K562 (cell line): Measurements from ENCODE around the gene ANKRD61. TPM values are rescaled to one million over a fixed set of nuclear protein-coding genes. Genes with fewer than 3 reads are reported as not detected.

Source experiments
- ATAC-seq: fragments of 200-7000 bp; cut with Tn5 transposase; 3 replicates; pipeline ENCODE4 v1.9.1; 2020; ENCODE audit warnings: moderate library complexity
- BruUV-seq: library from RNA; stranded (reverse); fragments of 400-500 nt; replicated peaks from 2 replicates; lab custom pipeline; 2021; lab: Mats Ljungman, UMichigan
- CTCF ChIA-PET: fragments of 300-600 bp; formaldehyde crosslinking; extraction: SDS; loops from one replicate; lab custom pipeline; 2021; ENCODE audit warnings: low intra/inter-chr PET ratio; lab: Yijun Ruan, JAX
- POLR2A ChIA-PET: fragments of 300-600, 350-650 bp; sonication (Branson Sonifier 250); formaldehyde crosslinking; extraction: SDS; loops from one replicate; lab custom pipeline; 2021; ENCODE audit warnings: antibody characterized with exemption, inconsistent platforms; lab: Yijun Ruan, JAX
- DNase-seq, 4 experiments: peaks; one replicate each; pipeline versions ENCODE4 v3.0.0 to v3.0.0-alpha.2; 2011 to 2018; ENCODE audit warnings: low spot score in 3 of 4, mixed read lengths in 3 of 4; ENCODE audit errors: extremely low read depth in 1 of 4
- FAIRE-seq: peaks from 2 replicates; lab custom pipeline; 2011; peaks lifted over from hg19 to GRCh38; lab: Jason Lieb, UNC
- H2AFZ ChIP-seq: 2 replicates; pipeline ENCODE4 v1.6.0; 2011; ENCODE audit warnings: low read depth, low read length, control low read depth, inconsistent platforms
- H3K27ac ChIP-seq: fragments of 200-600 bp; 3 replicates; pipeline ENCODE4 v1.8.0; 2011; ENCODE audit warnings: low read depth, mild to moderate bottlenecking, control low read depth, inconsistent platforms, low read length, moderate library complexity, mixed read lengths; ENCODE audit errors: extremely low read depth
- H3K27me3 ChIP-seq, 2 experiments: fragments of 300-600 bp in 1 of 2; 2 replicates in 1 of 2; 3 replicates in 1 of 2; pipeline versions ENCODE4 v1.6.0 to v1.8.0; 2011; ENCODE audit warnings: inconsistent platforms in 2 of 2, low read length in 2 of 2, mild to moderate bottlenecking in 1 of 2, mixed read lengths in 1 of 2, moderate library complexity in 1 of 2; ENCODE audit not compliant: control insufficient read depth in 2 of 2, insufficient read depth in 2 of 2
- H3K36me3 ChIP-seq: fragments of 300-600 bp; 3 replicates; pipeline ENCODE4 v1.8.0; 2011; ENCODE audit warnings: mild to moderate bottlenecking, low read length, inconsistent platforms; ENCODE audit not compliant: control insufficient read depth, insufficient read depth
- H3K4me1 ChIP-seq, 2 experiments: fragments of 200-600 bp in 1 of 2; replicated peaks in 1 of 2; 2 replicates in 1 of 2; 3 replicates in 1 of 2; pipeline versions ENCODE4 v1.5.1 to v1.8.0; 2011; ENCODE audit warnings: inconsistent platforms in 2 of 2, low read length in 2 of 2, mild to moderate bottlenecking in 1 of 2, mixed read lengths in 1 of 2, moderate library complexity in 1 of 2; ENCODE audit not compliant: control insufficient read depth in 2 of 2, insufficient read depth in 2 of 2
- H3K4me2 ChIP-seq: 2 replicates; pipeline ENCODE4 v1.6.1; 2011; ENCODE audit warnings: low read length, control low read depth, inconsistent platforms, mixed read lengths; ENCODE audit not compliant: insufficient read depth
- H3K4me3 ChIP-seq: fragments of 200-600 bp; sonication (generic), shearing (Covaris generic); 2 replicates; pipeline ENCODE4 v1.5.1; 2016; ENCODE audit warnings: control low read depth, inconsistent platforms
- H3K79me2 ChIP-seq: fragments of 200-600 bp; 3 replicates; pipeline ENCODE4 v1.8.0; 2011; ENCODE audit warnings: low read length, inconsistent platforms; ENCODE audit not compliant: control insufficient read depth, insufficient read depth
- H3K9ac ChIP-seq, 2 experiments: 2 replicates each; pipeline versions ENCODE4 v1.6.0 to v1.6.1; 2011; ENCODE audit warnings: low read depth in 2 of 2, low read length in 2 of 2, control low read depth in 1 of 2, inconsistent platforms in 1 of 2, mild to moderate bottlenecking in 1 of 2, mixed read lengths in 1 of 2; ENCODE audit not compliant: insufficient read depth in 1 of 2
- H3K9me1 ChIP-seq: one replicate; pipeline ENCODE4 v1.6.0; 2011; ENCODE audit warnings: inconsistent platforms, mild to moderate bottlenecking, low read length, moderate library complexity; ENCODE audit not compliant: control insufficient read depth, insufficient read depth
- H3K9me3 ChIP-seq: replicated peaks from 2 replicates; pipeline ENCODE4 v1.5.1; 2011; ENCODE audit warnings: low read depth, low read length, inconsistent platforms; ENCODE audit not compliant: control insufficient read depth, insufficient read depth
- H4K20me1 ChIP-seq: replicated peaks from 2 replicates; pipeline ENCODE4 v1.6.1; 2011; ENCODE audit warnings: low read length, inconsistent platforms, mixed read lengths; ENCODE audit not compliant: control insufficient read depth, insufficient read depth
- CHD2 ChIP-seq: IDR thresholded peaks from 2 replicates; pipeline ENCODE4 v1.6.1; 2011; ENCODE audit warnings: low read depth, low read length
- CHD4 ChIP-seq: fragments of 200-600 bp; sonication (generic); IDR thresholded peaks from 3 replicates; pipeline ENCODE4 v1.6.1; 2012; ENCODE audit warnings: low read depth, mild to moderate bottlenecking, mixed read lengths, low read length, inconsistent platforms; ENCODE audit not compliant: insufficient read depth, insufficient replicate concordance, poor library complexity, severe bottlenecking
- DDX20 ChIP-seq: fragments of 450-650 bp; IDR thresholded peaks from 2 replicates; pipeline ENCODE4 v1.6.1; 2016; ENCODE audit warnings: missing genetic modification characterization, low read depth, mild to moderate bottlenecking, missing compliant biosample characterization, moderate library complexity
- MAZ ChIP-seq, 2 experiments: fragments of 450-650 bp in 1 of 2; sonication (generic) in 1 of 2; formaldehyde crosslinking; IDR thresholded peaks in 1 of 2; conservative IDR thresholded peaks in 1 of 2; 2 replicates each; pipeline versions ENCODE4 v1.4.0 to v1.5.0; 2020; ENCODE audit warnings: mild to moderate bottlenecking in 1 of 2, missing genetic modification reagents in 1 of 2
- MYC ChIP-seq, 2 experiments: fragments of 250-450 bp in 1 of 2; sonication (Bioruptor Pico) in 1 of 2; IDR thresholded peaks; 2 replicates each; pipeline versions ENCODE4 v1.5.1 to v1.6.1; 2012 to 2021; ENCODE audit warnings: low read depth in 2 of 2, borderline replicate concordance in 1 of 2, improper control_type of control experiment in 1 of 2, low read length in 1 of 2, mild to moderate bottlenecking in 1 of 2, moderate library complexity in 1 of 2
- NFRKB ChIP-seq: fragments of 450-650 bp; IDR thresholded peaks from 2 replicates; pipeline ENCODE4 v1.6.1; 2016; ENCODE audit warnings: low read depth
- RAD51 ChIP-seq: fragments of 450-650 bp; IDR thresholded peaks from 2 replicates; pipeline ENCODE4 v1.7.1; 2016; ENCODE audit warnings: low read depth, mild to moderate bottlenecking, borderline replicate concordance
- RB1 ChIP-seq: fragments of 450-650 bp; IDR thresholded peaks from 2 replicates; pipeline ENCODE4 v1.6.1; 2017; ENCODE audit warnings: low read depth, mild to moderate bottlenecking
- SIRT6 ChIP-seq: IDR thresholded peaks from one replicate; pipeline ENCODE4 v1.6.1; 2012; ENCODE audit warnings: low read depth, mild to moderate bottlenecking, control low read depth, inconsistent platforms, low read length, moderate library complexity
- TRIM24 ChIP-seq, 2 experiments: fragments of 450-650 bp; IDR thresholded peaks; 2 replicates each; pipeline ENCODE4 v1.6.1; 2016
- ZFP36 ChIP-seq: fragments of 150-350 bp; IDR thresholded peaks from 2 replicates; pipeline ENCODE4 v1.6.1; 2018; ENCODE audit warnings: low read length, low read depth; ENCODE audit not compliant: partially characterized antibody
- ZNF133 ChIP-seq: fragments of 250-450 bp; sonication (Bioruptor Pico); IDR thresholded peaks from 2 replicates; pipeline ENCODE4 v1.4.0; 2020; ENCODE audit warnings: mild to moderate bottlenecking
- ZNF175 ChIP-seq: fragments of 200-800 bp; sonication (Bioruptor generic); IDR thresholded peaks from 2 replicates; pipeline ENCODE4 v1.6.1; 2016; ENCODE audit warnings: low read depth, mild to moderate bottlenecking, missing genetic modification characterization, missing compliant biosample characterization
- ZNF24 ChIP-seq: fragments of 450-650 bp; IDR thresholded peaks from 2 replicates; pipeline ENCODE4 v1.6.1; 2016
- ZNF408 ChIP-seq: fragments of 250-450 bp; sonication (Bioruptor Pico); IDR thresholded peaks from 2 replicates; pipeline ENCODE4 v1.4.0; 2020; ENCODE audit warnings: low read depth, mild to moderate bottlenecking, moderate library complexity
- ZNF436 ChIP-seq: fragments of 250-450, 450-650 bp; sonication (Bioruptor Pico); formaldehyde crosslinking; IDR thresholded peaks from 2 replicates; pipeline ENCODE4 v1.7.0; 2020; ENCODE audit warnings: mild to moderate bottlenecking
- ZNF668 ChIP-seq: fragments of 250-450 bp; sonication (Bioruptor Pico); IDR thresholded peaks from 2 replicates; pipeline ENCODE4 v1.8.0; 2022; ENCODE audit warnings: mild to moderate bottlenecking, inconsistent platforms
- WGBS: fragments of 100-300 bp; shearing (Covaris generic); methylation state at CpG from one replicate; pipeline ENCODE4 v1.1.6; 2016; ENCODE audit warnings: low coverage, mixed read lengths; ENCODE audit not compliant: insufficient coverage; ENCODE audit errors: missing lambda C conversion rate; 5-methylcytosine and 5-hydroxymethylcytosine counted together
- in situ Hi-C: fragments of 300-500 bp; cut with MboI; formaldehyde crosslinking; loops from 4 replicates; pipeline ENCODE4 v1.15.0; 2018; ENCODE audit warnings: inconsistent platforms, mixed read lengths
- intact Hi-C: fragments of 100-400 bp; cut with micrococcal nuclease; formaldehyde crosslinking; loops from 2 replicates; pipeline ENCODE4 v1.14.2; 2022
- polyA plus RNA-seq, 8 experiments: library from polyadenylated mRNA; depleted of rRNA in 4 of 8; stranded (reverse) in 5 of 8; unstranded in 3 of 8; fragments of >200 nt; fragmentation: Nextera tagmentation in 2 of 8; fragmentation: Illumina TruSeq in 1 of 8; extraction: Ambion mirVana in 2 of 8; extraction: Trizol in 1 of 8; gene quantifications; 2 replicates each; pipeline versions ENCODE4 v1.2.1 to v1.2.3, GENCODE V29; 2011 to 2014; ENCODE audit warnings: inconsistent platforms in 1 of 8, missing spikeins in 1 of 8
- total RNA-seq, 7 experiments: library from RNA; depleted of rRNA in 6 of 7; stranded (reverse); fragments of >200 nt in 6 of 7; fragmentation: Illumina TruSeq in 2 of 7; extraction: Trizol in 2 of 7; gene quantifications; 2 replicates each; pipeline versions ENCODE4 v1.2.1 to v1.2.3, GENCODE V29; 2011 to 2021; ENCODE audit warnings: low replicate concordance in 1 of 7
- TF ChIP-seq, protein P1 (sequence below), 2 experiments: fragments of 450-650 bp in 1 of 2; sonication (generic) in 1 of 2; formaldehyde crosslinking in 1 of 2; IDR thresholded peaks in 1 of 2; conservative IDR thresholded peaks in 1 of 2; 2 replicates each; pipeline versions ENCODE4 v1.6.1 to v1.8.1; 2016 to 2023; ENCODE audit warnings: mild to moderate bottlenecking in 2 of 2, moderate library complexity in 2 of 2, inconsistent platforms in 1 of 2, missing genetic modification reagents in 1 of 2
- TF ChIP-seq, protein P2 (sequence below): fragments of 450-650 bp; formaldehyde crosslinking; IDR thresholded peaks from 2 replicates; pipeline ENCODE4 v1.4.0; 2022; ENCODE audit warnings: mild to moderate bottlenecking, moderate library complexity

ANKRD61 gene
- total and polyA plus RNA-seq, 9 of the 15 experiments (the other 6 are each of a cell fraction or from before 2014, with no cell fraction given): 0.08 to 0.11 (median 0.09) TPM; not detected in 5

DNA sequence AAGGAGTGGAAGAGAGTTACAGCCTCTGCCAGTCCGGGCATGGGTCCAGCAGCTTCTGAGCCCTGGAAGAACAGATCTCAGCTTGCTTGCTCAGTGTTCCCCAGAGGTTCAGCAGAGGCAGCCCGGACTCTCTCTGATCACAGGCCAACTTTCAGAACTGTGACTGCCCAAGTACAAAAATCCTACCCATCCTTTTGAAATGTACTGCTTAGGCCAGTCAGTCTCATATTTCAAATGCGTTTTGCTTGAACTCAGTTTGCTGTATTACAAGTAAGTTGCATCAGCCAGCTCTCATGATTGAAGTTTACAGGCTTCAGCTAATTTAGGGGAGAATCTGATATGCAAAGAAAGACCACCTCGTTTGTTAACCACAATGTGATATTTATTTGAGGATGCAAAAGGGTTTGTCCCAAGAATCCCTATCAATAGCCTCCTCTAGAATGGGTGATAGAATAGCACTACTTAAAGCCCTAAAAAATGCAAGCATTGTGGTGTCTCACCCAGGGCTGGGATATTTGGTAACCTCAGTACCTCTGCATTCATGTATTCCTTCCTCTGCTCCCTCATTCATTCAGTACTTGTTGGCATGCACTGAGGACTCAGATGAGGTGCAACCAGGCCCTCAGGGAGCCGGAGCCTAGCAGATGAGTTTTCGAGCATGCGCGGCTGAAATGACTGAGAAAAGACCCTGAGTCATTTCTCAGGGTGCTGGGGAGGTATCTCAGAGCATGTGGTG is 15.1 kb upstream of the ANKRD61 start:
- ATAC-seq (peak; percentile 80), DNase-seq (peak in 1 of 4 experiments; percentile 37), FAIRE-seq (no peak)
- Histone ChIP-seq H3K9me3 (no peaks in the 10 kb centered on the region), H3K36me3 (peaks cover 89% of the 10 kb centered on the region), H4K20me1 (no peaks in the 10 kb centered on the region), H3K9me1 (no peaks in the 10 kb centered on the region), H3K4me3 (no peak overlapping the region), H3K9ac (peak overlapping the region in 1 of 2 experiments; percentile 57; a peak in 2 of 4 replicates), H3K27ac (peak overlapping the region; percentile 78), H3K79me2 (peaks cover 29% of the 10 kb centered on the region), H3K27me3 (no peaks in the 10 kb centered on the region), H3K4me2 (0 out of 2 replicates have a peak overlapping the region, but pooled peaks have one; percentile 3), H2AFZ (no peak overlapping the region), H3K4me1 (peaks cover 2 to 17% of the 10 kb centered on the region in 2 experiments; a peak in 4 of 5 replicates)
- intact Hi-C loops: no loop called here
- BruUV-seq: no TSS peak
- POLR2A ChIA-PET: interaction anchor here (0.8 to 2.0 kb wide), 6 partner anchors 8 to 318 kb away, joined by 3 to 16 read pairs (median 4); partner anchors contain the start of gene ANKRD61
- WGBS: 73% methylated on average over 8 of the region's 8 CpGs
- in situ Hi-C loops: no loop called here
- CTCF ChIA-PET: no interaction called here
- TF ChIP-seq, protein P1, sequence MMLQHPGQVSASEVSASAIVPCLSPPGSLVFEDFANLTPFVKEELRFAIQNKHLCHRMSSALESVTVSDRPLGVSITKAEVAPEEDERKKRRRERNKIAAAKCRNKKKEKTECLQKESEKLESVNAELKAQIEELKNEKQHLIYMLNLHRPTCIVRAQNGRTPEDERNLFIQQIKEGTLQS (IDR thresholded peaks at IDR 0.05): peak; percentile 94
- TF ChIP-seq, protein P1 (CRISPR knock-in tag; conservative IDR thresholded peaks at IDR 0.05): no peak
- peak; percentile 85 for TF ChIP-seq ZNF24
- peak; percentile 5; the same call in 1 of the 2 replicates for TF ChIP-seq ZNF668 (CRISPR knock-in tag)
- peak; percentile 40; the same call in 1 of the 2 replicates for TF ChIP-seq MYC (IDR thresholded peaks at IDR 0.05; ENCODE audit: low read depth, low read length)
- no peak for TF ChIP-seq MYC (CRISPR knock-in tag; IDR thresholded peaks at IDR 0.05; ENCODE audit: borderline replicate concordance, low read depth)
- TF ChIP-seq ZNF436: no peak
- 0 out of 4 replicates have a peak, but pooled peaks of 1 of the 2 experiments have one; percentile 15 for TF ChIP-seq MAZ (CRISPR knock-in tag; conservative IDR thresholded peaks at IDR 0.05 in 1 of 2, IDR thresholded peaks at IDR 0.05 in 1 of 2)
- TF ChIP-seq NFRKB: peak; percentile 89; the same call in 1 of the 2 replicates
- no peak for TF ChIP-seq RAD51
- peak; percentile 83 for TF ChIP-seq DDX20 (tag)
- TF ChIP-seq ZFP36: no peak
- TF ChIP-seq RB1: no peak
- TF ChIP-seq CHD2: no peak
- TF ChIP-seq, protein P2, sequence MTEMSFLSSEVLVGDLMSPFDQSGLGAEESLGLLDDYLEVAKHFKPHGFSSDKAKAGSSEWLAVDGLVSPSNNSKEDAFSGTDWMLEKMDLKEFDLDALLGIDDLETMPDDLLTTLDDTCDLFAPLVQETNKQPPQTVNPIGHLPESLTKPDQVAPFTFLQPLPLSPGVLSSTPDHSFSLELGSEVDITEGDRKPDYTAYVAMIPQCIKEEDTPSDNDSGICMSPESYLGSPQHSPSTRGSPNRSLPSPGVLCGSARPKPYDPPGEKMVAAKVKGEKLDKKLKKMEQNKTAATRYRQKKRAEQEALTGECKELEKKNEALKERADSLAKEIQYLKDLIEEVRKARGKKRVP (CRISPR knock-in tag): peak; percentile 98
- peak; percentile 90 for TF ChIP-seq ZNF175
- TF ChIP-seq SIRT6: no peak
- no peak for TF ChIP-seq ZNF408
- peak; percentile 75 to 89; a peak in 3 of 4 replicates for TF ChIP-seq TRIM24 (IDR thresholded peaks at IDR 0.05)
- no peak for TF ChIP-seq ZNF133 (CRISPR knock-in tag)
- no peak for TF ChIP-seq CHD4
